GM12878 (cell line): ENCODE measurements around the gene DNAJC11. TPM values are rescaled to one million over a fixed set of nuclear protein-coding genes. Genes with fewer than 3 reads are reported as not detected.

Experiments used
- BCL11A ChIP-seq: IDR thresholded peaks from 2 replicates; pipeline ENCODE4 v1.6.1; 2011; ENCODE audit warnings: low read depth, low read length
- BCL3 ChIP-seq: IDR thresholded peaks from 2 replicates; pipeline ENCODE4 v1.6.1; 2011; ENCODE audit warnings: borderline replicate concordance, low read depth, mild to moderate bottlenecking, moderate library complexity, low read length; ENCODE audit not compliant: insufficient read depth, poor library complexity, severe bottlenecking
- CHD1 ChIP-seq: IDR thresholded peaks from 2 replicates; pipeline ENCODE4 v1.6.1; 2012; ENCODE audit warnings: low read depth, low read length, improper control_type of control experiment
- CUX1 ChIP-seq: IDR thresholded peaks from 2 replicates; pipeline ENCODE4 v1.6.1; 2012; ENCODE audit warnings: improper control_type of control experiment, low read depth, low read length; ENCODE audit not compliant: insufficient replicate concordance
- E4F1 ChIP-seq: fragments of 450-650 bp; IDR thresholded peaks from 2 replicates; pipeline ENCODE4 v1.6.1; 2018; ENCODE audit warnings: borderline replicate concordance, mild to moderate bottlenecking; ENCODE audit not compliant: partially characterized antibody
- ESRRA ChIP-seq: IDR thresholded peaks from 2 replicates; pipeline ENCODE4 v1.6.1; 2012; ENCODE audit warnings: mild to moderate bottlenecking, low read length, improper control_type of control experiment
- HDGF ChIP-seq: fragments of 450-650 bp; IDR thresholded peaks from 2 replicates; pipeline ENCODE4 v1.6.1; 2016; ENCODE audit warnings: antibody characterized with exemption
- RAD51 ChIP-seq: fragments of 450-650 bp; IDR thresholded peaks from 2 replicates; pipeline ENCODE4 v1.6.1; 2016; ENCODE audit warnings: moderate library complexity, mild to moderate bottlenecking, inconsistent platforms
- SRF ChIP-seq, 2 experiments: IDR thresholded peaks; 2 replicates each; pipeline ENCODE4 v1.6.1; 2011; ENCODE audit warnings: low read depth in 2 of 2, low read length in 2 of 2, mild to moderate bottlenecking in 1 of 2, moderate library complexity in 1 of 2
- ZBTB33 ChIP-seq: fragments of 450-650 bp; IDR thresholded peaks from 2 replicates; pipeline ENCODE4 v1.6.1; 2017; ENCODE audit warnings: mild to moderate bottlenecking
- ZNF217 ChIP-seq: fragments of 450-650 bp; IDR thresholded peaks from 2 replicates; pipeline ENCODE4 v1.6.1; 2017; ENCODE audit warnings: antibody characterized with exemption, mild to moderate bottlenecking
- ZNF622 ChIP-seq: fragments of 450-650 bp; IDR thresholded peaks from 2 replicates; pipeline ENCODE4 v1.6.1; 2017; ENCODE audit warnings: mild to moderate bottlenecking, inconsistent platforms
- ZNF687 ChIP-seq: fragments of 450-650 bp; IDR thresholded peaks from 2 replicates; pipeline ENCODE4 v1.6.1; 2017; ENCODE audit warnings: mild to moderate bottlenecking, moderate library complexity
- ZSCAN29 ChIP-seq: fragments of 450-650 bp; IDR thresholded peaks from 2 replicates; pipeline ENCODE4 v1.6.1; 2017; ENCODE audit warnings: mild to moderate bottlenecking, moderate library complexity
- polyA plus RNA-seq, 11 experiments: library from polyadenylated mRNA; depleted of rRNA in 4 of 11; unstranded in 6 of 11; stranded (reverse) in 5 of 11; fragments of >200 nt; fragmentation: Nextera tagmentation in 4 of 11; fragmentation: Illumina TruSeq in 1 of 11; extraction: Ambion mirVana in 4 of 11; extraction: Trizol in 1 of 11; gene quantifications; 1 replicate in 1 of 11; 2 replicates in 10 of 11; pipeline versions ENCODE4 v1.2.1 to v1.2.3, GENCODE V29; 2011 to 2016; ENCODE audit warnings: inconsistent platforms in 2 of 11, missing spikeins in 2 of 11, low read depth in 1 of 11
- total RNA-seq, 4 experiments: library from RNA; depleted of rRNA in 3 of 4; stranded (reverse); fragments of >200 nt in 3 of 4; fragmentation: Illumina TruSeq in 1 of 4; extraction: Trizol in 1 of 4; gene quantifications; 2 replicates each; pipeline versions ENCODE4 v1.2.1 to v1.2.3, GENCODE V29; 2013 to 2021

The DNAJC11 gene
- total and polyA plus RNA-seq, 10 of the 15 experiments (the other 5 are each of a cell fraction or from before 2014, with no cell fraction given): 5.0 to 58.8 (median 39.5) TPM

GRCh38 chr1:6613361-6614018 is 88.1 kb downstream of the DNAJC11 start, which contains the start of gene PHF13 (continued):
- TF ChIP-seq ZBTB33: no peak
- TF ChIP-seq ZNF217: no peak
- no peak for TF ChIP-seq ZNF622
- TF ChIP-seq BCL11A: no peak
- TF ChIP-seq E4F1: no peak
- no peak for TF ChIP-seq BCL3
- TF ChIP-seq HDGF: 0 out of 2 replicates have a peak, but pooled peaks have one; percentile 68
- no peak for TF ChIP-seq CHD1
- no peak for TF ChIP-seq ESRRA
- TF ChIP-seq RAD51: no peak
- no peak for TF ChIP-seq CUX1
- TF ChIP-seq ZNF687: 0 out of 2 replicates have a peak, but pooled peaks have one; percentile 0
- no peak; a peak in 1 of 4 replicates for TF ChIP-seq SRF (IDR thresholded peaks at IDR 0.05; ENCODE audit: low read depth in 2 of 2, low read length in 2 of 2)
- no peak for TF ChIP-seq ZSCAN29
